CD4-positive, alpha-beta T cell (primary cell): Measurements from ENCODE around the gene NCKAP1. TPM values are rescaled to one million over a fixed set of nuclear protein-coding genes. Genes with fewer than 3 reads are reported as not detected.

Experiments
- ATAC-seq: fragments of 200-7000 bp; cut with Tn5 transposase; one replicate; pipeline ENCODE4 v1.10.0; 2022; ENCODE audit warnings: mild to moderate bottlenecking; ENCODE audit not compliant: poor library complexity
- CTCF ChIA-PET: fragments of 350-600 bp; sonication (Branson Sonifier 250); formaldehyde crosslinking; loops from one replicate; lab custom pipeline; 2021; ENCODE audit warnings: antibody characterized with exemption, inconsistent platforms; lab: Charles Lee
- POLR2A ChIA-PET: fragments of 350-600 bp; sonication (Branson Sonifier 250); formaldehyde crosslinking; loops from one replicate; lab custom pipeline; 2021; ENCODE audit warnings: antibody characterized with exemption, inconsistent platforms; lab: Charles Lee
- DNase-seq, 14 experiments: peaks; one replicate each; pipeline ENCODE4 v3.0.0-alpha.2; 2013 to 2020; ENCODE audit warnings: mixed read lengths in 2 of 14
- H3K27ac ChIP-seq, 2 donors: one replicate each; pipeline versions ENCODE4 v1.5.1 to v1.7.0; 2013; ENCODE audit warnings: low read length in 2 of 2, low read depth in 1 of 2, mild to moderate bottlenecking in 1 of 2
- H3K27me3 ChIP-seq, 2 experiments: 1 replicate in 1 of 2; 2 replicates in 1 of 2; pipeline versions ENCODE4 v1.6.1 to v1.7.0; 2013; ENCODE audit warnings: low read length in 2 of 2, control low read depth in 1 of 2, mild to moderate bottlenecking in 1 of 2, moderate library complexity in 1 of 2; ENCODE audit not compliant: insufficient read depth in 2 of 2, control insufficient read depth in 1 of 2
- H3K36me3 ChIP-seq: one replicate; pipeline ENCODE4 v1.6.1; 2013; ENCODE audit warnings: low read length, control low read depth; ENCODE audit not compliant: insufficient read depth
- H3K4me1 ChIP-seq: one replicate; pipeline ENCODE4 v1.6.1; 2013; ENCODE audit warnings: low read length, control low read depth; ENCODE audit not compliant: insufficient read depth
- H3K4me3 ChIP-seq: one replicate; pipeline ENCODE4 v1.5.1; 2013; ENCODE audit warnings: mild to moderate bottlenecking, low read length, moderate library complexity
- H3K9me3 ChIP-seq, 2 experiments: 1 replicate in 1 of 2; 2 replicates in 1 of 2; pipeline versions ENCODE4 v1.6.1 to v1.7.0; 2013; ENCODE audit warnings: low read length in 2 of 2, mild to moderate bottlenecking in 2 of 2, control low read depth in 1 of 2, moderate library complexity in 1 of 2; ENCODE audit not compliant: control insufficient read depth in 1 of 2, insufficient read depth in 1 of 2
- H3K27ac Mint-ChIP-seq: one replicate; pipeline ENCODE4 v1.8.0; 2020; ENCODE audit warnings: mixed read lengths
- H3K27me3 Mint-ChIP-seq: one replicate; pipeline ENCODE4 v1.8.0; 2021; ENCODE audit warnings: mixed read lengths
- H3K36me3 Mint-ChIP-seq: one replicate; pipeline ENCODE4 v1.8.0; 2021; ENCODE audit warnings: low read depth, mixed read lengths
- H3K4me1 Mint-ChIP-seq: one replicate; pipeline ENCODE4 v1.8.0; 2021; ENCODE audit warnings: low read depth, mixed read lengths
- H3K4me3 Mint-ChIP-seq: one replicate; pipeline ENCODE4 v1.8.0; 2020; ENCODE audit warnings: mild to moderate bottlenecking, mixed read lengths
- H3K9me3 Mint-ChIP-seq: one replicate; pipeline ENCODE4 v1.8.0; 2020; ENCODE audit warnings: mixed read lengths
- CTCF ChIP-seq: fragments of 200-600 bp; IDR thresholded peaks from one replicate; pipeline ENCODE4 v1.8.0; 2022; ENCODE audit warnings: antibody characterized with exemption, mild to moderate bottlenecking
- intact Hi-C, 2 experiments: fragments of 100-400 bp; cut with DNase I in 1 of 2; cut with micrococcal nuclease in 1 of 2; formaldehyde crosslinking; loops; one replicate each; pipeline versions ENCODE4 v1.15.1 to v1.9.0; 2023 to 2025; cut with DNase I, micrococcal nuclease
- total RNA-seq, 174 experiments: library from RNA in 2 of 174; stranded (reverse) in 2 of 174; gene quantifications; one replicate each; pipeline ENCODE4 v1.2.3 and lab custom pipeline; 2021 to 2026

Gene NCKAP1
- total RNA-seq, 2 experiments from 2014 or later = 2.4 to 2.5 TPM

GRCh38 chr2:182954789-182955188, 83.5 kb downstream of the NCKAP1 start:
- Histone ChIP-seq H3K27ac (no peak overlapping the region), H3K27me3 (no peaks in the 10 kb centered on the region), H3K4me3 (no peak overlapping the region), H3K36me3 (no peaks in the 10 kb centered on the region), H3K9me3 (no peaks in the 10 kb centered on the region), H3K4me1 (no peaks in the 10 kb centered on the region)
- ChIA-PET CTCF (no interaction called here), POLR2A (no interaction called here)
- no peaks in the 10 kb centered on the region for H3K9me3 Mint-ChIP-seq
- H3K36me3 Mint-ChIP-seq = peaks cover 17% of the 10 kb centered on the region
- H3K27me3 Mint-ChIP-seq = no peaks in the 10 kb centered on the region
- no peak overlapping the region for H3K27ac Mint-ChIP-seq
- no peak for TF ChIP-seq CTCF
- ATAC-seq = no peak
- intact Hi-C loops = no loop called here
- no peaks in the 10 kb centered on the region for H3K4me1 Mint-ChIP-seq
- no peak for DNase-seq
- no peak overlapping the region for H3K4me3 Mint-ChIP-seq

DNA sequence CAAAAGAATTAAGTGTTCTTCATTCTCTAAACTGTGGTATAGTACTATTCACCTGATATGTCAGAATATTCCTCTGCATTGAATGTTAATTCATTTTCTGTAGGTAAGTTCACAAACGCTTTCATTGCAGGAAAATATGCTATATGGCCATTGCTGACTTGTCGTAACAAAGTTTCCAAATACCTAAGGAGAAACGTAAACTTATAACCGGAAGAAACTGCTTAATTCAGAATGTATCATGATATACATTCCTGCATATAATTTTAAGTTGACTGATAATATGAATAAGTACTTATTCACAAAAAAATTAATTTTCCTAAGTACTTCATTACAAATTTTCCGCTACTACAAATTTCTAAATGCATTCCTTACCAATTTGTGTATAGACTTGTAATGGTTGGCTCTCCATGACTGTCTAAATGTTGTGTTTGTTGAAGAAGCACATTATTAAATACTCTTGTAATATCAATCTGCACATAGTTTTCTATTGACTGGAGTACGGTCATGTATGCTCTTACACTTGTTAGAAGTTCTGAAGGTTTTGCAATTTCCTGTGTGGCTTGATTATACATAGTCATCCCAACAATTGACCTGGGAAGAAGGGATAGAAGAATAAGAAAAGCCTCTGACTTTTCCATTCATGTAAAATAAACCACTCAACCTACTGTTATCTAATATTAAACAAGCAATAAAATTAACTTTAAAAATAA, 85.4 kb downstream of the NCKAP1 start:
- CTCF ChIA-PET = no interaction called here
- H3K36me3 Mint-ChIP-seq = peaks cover 17% of the 10 kb centered on the region
- intact Hi-C loops = no loop called here

DNA sequence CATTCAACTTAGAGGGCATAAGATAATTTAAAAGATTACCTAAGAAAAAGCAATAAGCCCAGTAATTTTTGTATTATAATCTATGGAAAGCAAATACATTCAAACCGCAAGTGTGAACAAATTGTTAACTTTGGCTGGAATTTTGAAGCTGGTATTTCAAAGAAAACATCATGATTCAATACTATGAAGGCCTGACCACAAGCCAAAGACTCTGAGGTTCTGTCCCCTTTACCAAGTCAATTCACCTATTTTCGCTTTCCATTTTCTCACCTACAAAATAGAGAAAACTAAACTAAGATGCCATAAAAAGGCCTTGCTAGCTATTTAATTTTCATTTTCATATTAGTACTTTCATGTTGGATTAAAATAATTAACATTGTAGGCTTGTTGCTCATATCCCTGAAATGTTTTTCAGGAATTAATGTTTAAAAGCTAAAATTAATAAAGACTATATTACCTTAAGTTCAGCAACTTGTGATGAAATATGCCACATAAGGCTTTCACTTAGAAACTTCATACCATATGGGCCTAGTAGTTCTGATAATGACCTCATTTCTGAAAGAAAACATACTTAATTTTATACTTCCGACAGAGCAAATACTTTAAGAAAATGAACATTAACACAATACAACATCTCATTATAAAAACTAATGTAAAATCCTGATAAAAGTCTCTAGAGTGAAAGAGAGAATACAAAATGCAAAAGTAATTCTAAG, 86.2 kb downstream of the NCKAP1 start:
- no peaks in the 10 kb centered on the region for H3K4me1 ChIP-seq
- no peak for TF ChIP-seq CTCF
- ChIA-PET POLR2A (no interaction called here), CTCF (interaction anchor here (1.1 kb wide), 1 partner anchor 15 kb away, joined by 7 read pairs; no protein-coding TSS in a partner anchor)
- no peaks in the 10 kb centered on the region for H3K9me3 Mint-ChIP-seq
- H3K4me3 ChIP-seq = no peak overlapping the region
- H3K27me3 ChIP-seq = no peaks in the 10 kb centered on the region
- no peak overlapping the region for H3K4me3 Mint-ChIP-seq
- H3K27ac Mint-ChIP-seq = no peak overlapping the region
- no peak for DNase-seq
- H3K36me3 ChIP-seq = no peaks in the 10 kb centered on the region
- intact Hi-C loops = no loop called here
- no peaks in the 10 kb centered on the region for H3K9me3 ChIP-seq
- no peaks in the 10 kb centered on the region for H3K4me1 Mint-ChIP-seq
- peaks cover 17% of the 10 kb centered on the region for H3K36me3 Mint-ChIP-seq
- H3K27ac ChIP-seq = no peak overlapping the region
- ATAC-seq = no peak
- no peaks in the 10 kb centered on the region for H3K27me3 Mint-ChIP-seq

More for the DNA sequence above, 85.4 kb downstream of the NCKAP1 start:
- H3K4me3 ChIP-seq = no peak overlapping the region
- POLR2A ChIA-PET = no interaction called here
- H3K27ac ChIP-seq = no peak overlapping the region
- H3K36me3 ChIP-seq = no peaks in the 10 kb centered on the region
- no peaks in the 10 kb centered on the region for H3K27me3 ChIP-seq
- no peaks in the 10 kb centered on the region for H3K9me3 ChIP-seq
- TF ChIP-seq CTCF = no peak
- no peaks in the 10 kb centered on the region for H3K4me1 ChIP-seq
- Mint-ChIP-seq H3K4me1 (no peaks in the 10 kb centered on the region), H3K27me3 (no peaks in the 10 kb centered on the region), H3K4me3 (no peak overlapping the region), H3K27ac (no peak overlapping the region), H3K9me3 (no peaks in the 10 kb centered on the region)
- DNase-seq = no peak
- no peak for ATAC-seq
